Measurements from ENCODE around the gene CCDC183.
"Not testable (repeated sequence)": the region's sequence is repeated elsewhere in the genome, so short reads cannot be mapped to it uniquely, and the experiment has no call there.

Gene CCDC183

DNA sequence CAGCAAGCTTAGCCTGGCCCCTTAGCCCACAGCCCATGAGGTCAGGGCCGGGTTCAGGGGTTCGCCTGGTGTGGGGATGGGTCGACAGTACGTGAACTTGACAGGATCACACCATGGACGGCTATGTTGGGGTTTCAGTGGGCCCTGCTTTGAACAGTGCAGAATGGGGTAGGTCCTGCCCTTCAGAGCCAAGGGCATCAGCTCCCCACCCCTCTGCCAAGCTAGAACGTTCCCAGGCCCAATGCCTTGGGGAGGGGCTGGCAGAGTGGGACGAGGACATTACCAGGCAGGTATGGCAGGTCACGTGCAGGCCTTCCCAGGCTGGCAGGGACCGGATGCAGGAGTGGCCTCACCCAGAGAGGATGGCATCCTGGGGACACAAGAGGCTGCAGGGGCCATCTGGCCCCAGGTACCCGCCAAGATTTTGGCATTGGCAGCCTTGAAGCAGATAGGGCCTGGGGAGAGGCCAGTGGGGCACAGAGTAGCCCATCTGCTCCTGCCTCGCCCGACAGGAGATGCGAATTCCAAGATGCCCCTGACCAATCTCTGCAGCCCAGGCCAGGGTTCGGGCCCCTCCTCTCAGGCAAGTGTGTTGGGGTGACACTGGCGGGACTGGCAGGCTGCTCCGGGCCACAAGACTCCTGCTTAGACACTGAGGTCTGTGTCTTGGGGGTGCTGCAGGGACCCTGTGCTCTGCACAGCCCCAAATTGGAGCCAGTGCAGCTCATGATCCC, 45.7 kb downstream of the CCDC183 start:
- DNase-seq, ATAC-seq, H3K9me3 Mint-ChIP-seq: not testable (repeated sequence)
- Mint-ChIP-seq H3K27ac (peak overlapping the region in 1 of 2 donors; percentile 87), H3K27me3 (peaks cover 29% of the 10 kb centered on the region), H3K4me3 (peak overlapping the region; percentile 85 to 92), H3K4me1 (peaks cover 38% of the 10 kb centered on the region)

DNA sequence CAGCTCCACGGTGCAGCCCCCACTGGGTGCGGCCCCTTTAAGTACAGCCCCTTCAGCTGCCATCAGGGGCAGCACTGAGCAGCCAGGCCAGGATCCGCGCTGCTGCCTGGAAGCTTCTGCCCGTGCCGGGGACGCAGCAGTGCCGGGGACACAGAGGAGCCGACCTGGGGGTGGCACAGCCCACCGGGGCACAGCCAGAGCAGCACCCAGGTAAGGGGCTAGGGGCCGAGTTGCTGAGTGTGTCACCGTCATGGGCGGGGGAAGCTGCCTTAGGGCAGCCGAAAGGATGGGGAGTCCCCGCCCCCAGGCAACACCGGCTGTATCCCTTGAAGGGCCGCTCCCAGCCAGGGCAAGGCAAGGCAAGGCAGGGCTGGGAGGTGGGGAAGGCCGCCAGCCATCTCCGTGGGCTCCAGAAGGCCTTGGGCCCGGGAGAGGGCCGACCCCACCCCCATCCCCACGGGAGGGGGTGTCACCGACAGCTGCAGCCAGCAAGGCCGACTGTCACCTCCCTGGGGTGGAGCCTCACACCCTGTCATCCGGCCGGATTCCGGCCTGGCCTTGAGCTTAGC, 46.3 kb downstream of the CCDC183 start, which contains the start of gene AJM1:
AJM1 (plus strand) TSS at position 99 of the 569 bp plus-strand sequence. CDS start 1,937 bp downstream, outside the sequence.
- not testable (repeated sequence) for H3K9me3 Mint-ChIP-seq
- Mint-ChIP-seq H3K27ac (peak within 1 kb of the TSS in 1 of 2 donors; percentile 87), H3K4me1 (peaks cover 43% of the 10 kb centered on the region), H3K4me3 (peak within 1 kb of the TSS; percentile 85 to 92), H3K27me3 (peaks cover 35% of the 10 kb centered on the region)
- peak; percentile 88 for ATAC-seq
- peak; percentile 86 for DNase-seq

DNA sequence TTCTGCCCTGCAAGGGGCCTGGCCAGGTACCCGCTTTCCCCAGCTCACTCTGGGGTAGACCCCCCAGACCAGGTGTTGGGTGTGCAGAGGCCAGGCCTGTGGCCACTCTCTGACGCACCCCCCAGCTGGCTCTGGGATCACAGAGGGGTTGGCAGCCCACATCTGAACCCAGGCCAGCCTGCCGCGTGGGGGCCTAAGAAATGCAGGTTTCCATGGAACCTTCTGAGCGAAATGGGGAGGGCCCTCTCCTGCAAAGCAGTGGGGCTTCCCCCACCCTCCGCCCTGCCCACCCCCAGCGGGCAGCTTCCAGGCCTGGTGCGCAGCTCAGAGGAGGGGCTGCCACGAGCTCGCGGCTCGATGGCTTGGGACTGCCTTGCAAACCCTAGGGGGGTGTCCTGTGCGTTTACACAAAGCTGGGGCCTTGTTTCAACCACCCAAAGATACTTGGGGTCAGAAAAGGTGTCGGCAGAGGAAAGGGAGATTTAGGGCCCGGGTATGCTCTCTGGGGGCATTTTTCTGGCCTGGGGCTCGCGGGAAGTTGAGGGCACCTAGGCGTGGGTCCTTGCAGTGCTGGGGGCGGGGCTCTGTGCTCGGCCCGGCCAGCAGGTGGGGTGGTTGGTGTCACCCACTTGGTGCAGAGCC, 47.1 kb downstream of the CCDC183 start:
- H3K27me3 Mint-ChIP-seq, result peaks cover 43% of the 10 kb centered on the region
- not testable (repeated sequence) for H3K9me3 Mint-ChIP-seq, H3K27ac Mint-ChIP-seq, DNase-seq, ATAC-seq
- H3K4me3 Mint-ChIP-seq, result peak overlapping the region; percentile 64 to 68
- H3K4me1 Mint-ChIP-seq, result peaks cover 50% of the 10 kb centered on the region

DNA sequence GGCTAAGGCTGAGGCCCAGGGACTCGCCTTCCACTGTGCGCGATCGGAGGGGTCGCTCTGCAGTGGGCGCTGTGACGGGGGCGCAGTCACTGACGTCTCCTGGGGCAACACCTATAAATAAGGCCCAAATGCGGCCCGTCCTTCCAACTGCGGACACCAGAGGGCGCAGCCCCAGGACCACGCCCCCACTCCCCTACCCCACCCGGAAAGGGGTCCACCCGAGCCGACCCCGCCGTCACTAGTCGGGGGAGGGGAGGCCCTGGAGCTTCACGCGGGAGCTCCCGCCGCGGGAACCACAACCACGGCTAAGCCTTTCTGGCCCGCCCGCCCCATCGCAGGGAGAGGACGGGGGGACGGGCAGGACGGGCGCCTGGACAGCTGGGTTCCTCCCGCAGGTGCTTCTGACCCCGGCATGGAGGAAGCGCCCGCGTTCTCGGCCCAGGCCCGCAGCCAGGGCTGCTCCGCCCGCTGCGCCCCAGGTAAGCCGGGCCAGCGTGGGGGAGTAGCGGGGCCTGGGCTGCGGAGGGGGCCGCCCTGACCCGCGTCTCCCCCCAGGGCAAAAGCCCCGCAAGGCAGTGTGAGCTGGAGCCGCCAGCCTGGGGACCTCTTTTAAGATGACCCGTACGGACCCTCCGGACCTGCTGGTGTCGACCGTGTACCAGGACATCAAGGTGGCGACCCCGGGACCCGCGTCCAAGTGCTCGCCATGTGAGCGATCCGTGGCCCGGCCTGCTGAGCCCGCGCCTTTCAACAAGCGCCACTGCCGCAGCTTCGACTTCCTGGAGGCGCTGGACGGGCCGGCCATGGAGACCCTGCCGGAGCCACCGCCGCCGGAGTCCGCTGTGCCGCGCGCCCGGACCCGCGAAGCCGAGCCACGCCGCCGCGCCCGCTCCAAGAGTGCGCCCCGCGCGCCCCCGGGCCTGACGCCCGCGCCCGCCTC, 47.9 kb downstream of the CCDC183 start:
- Mint-ChIP-seq H3K4me1 (peaks cover 50% of the 10 kb centered on the region), H3K27me3 (peaks cover 43% of the 10 kb centered on the region), H3K4me3 (peak overlapping the region; percentile 64 to 68), H3K27ac (peak overlapping the region in 1 of 2 donors; percentile 88)
- H3K9me3 Mint-ChIP-seq, result not testable (repeated sequence)
- ATAC-seq (peak; percentile 2), DNase-seq (peak; percentile 70 to 75)

DNA sequence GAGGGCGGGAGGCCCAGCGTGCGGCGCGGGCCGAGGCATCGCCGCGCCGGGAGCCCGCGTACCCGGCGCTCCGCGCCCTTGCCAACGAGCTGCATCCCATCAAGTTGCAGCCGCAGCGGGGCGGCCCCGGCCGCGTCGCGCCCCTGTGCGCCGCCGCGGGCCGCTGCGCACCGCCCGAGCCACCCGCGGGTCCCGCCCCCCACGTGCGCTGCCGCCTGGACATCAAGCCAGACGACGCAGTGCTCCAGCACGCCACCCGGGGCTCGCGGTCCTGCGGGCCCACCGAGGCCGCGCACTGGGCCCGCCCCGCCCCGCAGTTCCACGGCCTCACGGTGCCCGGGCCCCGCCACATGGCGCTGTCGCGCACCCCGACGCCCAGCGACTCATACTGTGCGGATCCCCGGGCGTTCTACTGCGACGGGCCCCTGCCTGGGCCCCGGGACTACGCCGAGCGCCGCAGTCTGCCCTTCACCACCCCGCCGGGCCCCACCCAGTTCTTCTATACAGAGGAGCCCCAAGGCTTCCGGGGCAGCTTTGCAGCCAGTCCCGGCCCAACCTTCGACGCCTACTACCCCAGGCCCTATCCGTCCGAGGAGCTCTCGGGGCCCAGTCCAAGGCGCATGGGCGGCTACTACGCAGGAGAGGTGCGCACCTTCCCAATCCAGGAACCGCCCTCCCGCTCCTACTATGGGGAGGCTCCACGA, 48.8 kb downstream of the CCDC183 start:
- Mint-ChIP-seq H3K9me3 (no peaks in the 10 kb centered on the region), H3K27me3 (peaks cover 43% of the 10 kb centered on the region), H3K4me3 (peak overlapping the region in 1 of 2 donors; percentile 35), H3K4me1 (peaks cover 54% of the 10 kb centered on the region), H3K27ac (peak overlapping the region in 1 of 2 donors; percentile 87)
- peak in 1 of 2 donors; percentile 39 for DNase-seq
- ATAC-seq, result no peak

DNA sequence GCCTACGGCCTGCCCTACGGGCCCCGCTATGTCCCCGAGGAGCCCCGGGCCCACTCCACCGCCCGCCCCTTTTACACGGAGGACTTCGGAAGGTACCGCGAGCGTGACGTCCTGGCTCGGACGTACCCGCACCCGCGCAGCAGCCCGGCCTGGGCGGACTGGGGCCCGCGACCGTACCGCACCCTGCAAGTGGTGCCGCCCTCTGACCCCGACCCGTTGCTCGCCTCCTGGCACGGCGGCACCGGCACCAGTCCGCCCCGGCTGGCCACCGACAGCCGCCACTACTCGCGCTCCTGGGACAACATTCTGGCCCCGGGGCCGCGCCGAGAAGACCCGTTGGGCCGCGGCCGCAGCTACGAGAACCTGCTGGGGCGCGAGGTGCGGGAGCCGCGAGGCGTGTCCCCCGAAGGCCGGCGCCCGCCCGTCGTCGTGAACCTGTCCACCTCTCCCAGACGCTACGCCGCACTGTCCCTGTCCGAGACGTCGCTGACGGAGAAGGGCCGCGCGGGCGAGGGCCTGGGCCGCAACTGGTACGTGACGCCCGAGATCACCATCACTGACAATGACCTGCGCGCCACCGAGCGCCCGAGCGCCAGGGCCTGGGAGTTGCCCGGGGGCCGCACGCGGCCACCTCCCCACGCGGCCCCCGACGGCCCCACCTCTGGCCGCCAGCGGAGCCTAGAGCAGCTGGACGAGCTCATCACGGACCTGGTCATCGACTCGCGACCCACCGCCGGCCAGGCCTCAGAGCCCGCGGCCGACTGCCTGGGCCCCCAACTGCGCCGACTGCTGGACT, 49.5 kb downstream of the CCDC183 start:
- Mint-ChIP-seq H3K27me3 (peaks cover 43% of the 10 kb centered on the region), H3K27ac (no peak overlapping the region), H3K9me3 (no peaks in the 10 kb centered on the region), H3K4me1 (peaks cover 60% of the 10 kb centered on the region), H3K4me3 (no peak overlapping the region)
- ATAC-seq, result no peak
- peak in 1 of 2 donors; percentile 23 for DNase-seq

DNA sequence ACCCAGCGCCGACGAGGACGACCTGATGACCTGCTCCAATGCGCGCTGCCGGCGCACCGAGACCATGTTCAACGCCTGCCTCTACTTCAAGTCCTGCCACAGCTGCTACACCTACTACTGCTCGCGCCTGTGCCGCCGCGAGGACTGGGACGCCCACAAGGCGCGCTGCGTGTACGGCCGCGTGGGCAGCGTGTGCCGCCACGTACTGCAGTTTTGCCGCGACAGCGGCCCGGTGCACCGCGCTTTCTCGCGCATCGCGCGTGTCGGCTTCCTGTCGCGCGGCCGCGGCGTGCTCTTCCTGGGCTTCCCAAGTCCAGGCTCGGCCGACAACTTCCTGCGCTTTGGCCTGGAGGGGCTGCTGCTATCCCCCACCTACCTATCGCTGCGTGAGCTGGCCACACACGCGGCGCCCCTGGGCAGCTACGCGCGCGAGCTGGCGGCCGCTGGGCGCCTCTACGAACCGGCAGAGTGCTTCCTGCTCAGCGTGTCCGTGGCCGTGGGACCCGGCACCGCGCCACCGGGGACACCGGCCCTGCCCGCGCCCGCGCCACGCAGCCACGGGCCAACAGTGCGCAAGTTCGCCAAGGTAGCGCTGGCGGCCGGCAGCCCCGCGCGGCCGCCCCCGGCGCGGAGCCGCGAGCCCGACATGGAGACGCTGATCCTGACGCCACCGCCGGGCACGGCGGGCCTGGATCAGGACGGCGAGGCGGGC, 50.4 kb downstream of the CCDC183 start:
- Mint-ChIP-seq H3K4me1 (peaks cover 60% of the 10 kb centered on the region), H3K4me3 (peak overlapping the region; percentile 6 to 99), H3K27me3 (peaks cover 43% of the 10 kb centered on the region), H3K9me3 (no peaks in the 10 kb centered on the region), H3K27ac (peak overlapping the region in 1 of 2 donors; percentile 86)
- DNase-seq, result peak in 1 of 2 donors; percentile 14
- no peak for ATAC-seq

DNA sequence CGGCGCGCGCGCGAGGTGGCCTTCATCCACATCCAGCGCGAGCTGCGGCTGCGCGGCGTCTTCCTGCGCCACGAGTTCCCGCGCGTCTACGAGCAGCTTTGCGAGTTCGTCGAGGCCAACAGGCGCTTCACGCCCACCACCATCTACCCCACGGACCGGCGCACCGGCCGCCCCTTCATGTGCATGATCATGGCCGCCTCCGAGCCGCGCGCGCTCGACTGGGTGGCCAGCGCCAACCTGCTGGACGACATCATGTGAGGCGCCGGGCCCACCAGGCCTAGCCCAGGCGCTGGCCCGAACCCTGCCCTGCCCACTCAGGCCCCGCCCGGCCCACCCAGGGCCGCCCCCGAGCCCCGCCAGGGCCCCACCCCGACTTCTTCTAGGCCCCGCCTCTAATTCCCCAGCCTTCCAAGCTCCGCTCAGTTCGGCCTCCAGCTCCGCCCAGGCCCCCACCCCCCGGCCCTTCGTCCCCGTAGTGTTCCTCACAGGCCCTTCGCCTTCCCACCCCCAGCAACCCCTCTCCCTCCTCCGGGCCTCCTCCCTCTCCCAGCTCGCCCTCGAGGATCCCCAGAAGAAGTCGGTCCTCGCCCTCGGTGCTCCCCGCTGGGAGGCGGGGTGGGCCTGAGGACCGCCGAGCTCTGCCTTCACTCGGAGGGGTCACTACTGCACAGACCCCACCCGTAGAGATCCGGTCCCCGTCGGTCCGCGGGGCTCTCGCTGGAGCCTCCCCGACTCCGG, 51.1 kb downstream of the CCDC183 start:
- peak in 1 of 2 donors; percentile 39 for DNase-seq
- Mint-ChIP-seq H3K27me3 (peaks cover 43% of the 10 kb centered on the region), H3K4me3 (peak overlapping the region; percentile 99), H3K27ac (peak overlapping the region in 1 of 2 donors; percentile 96), H3K4me1 (peaks cover 53% of the 10 kb centered on the region), H3K9me3 (no peaks in the 10 kb centered on the region)
- no peak for ATAC-seq

DNA sequence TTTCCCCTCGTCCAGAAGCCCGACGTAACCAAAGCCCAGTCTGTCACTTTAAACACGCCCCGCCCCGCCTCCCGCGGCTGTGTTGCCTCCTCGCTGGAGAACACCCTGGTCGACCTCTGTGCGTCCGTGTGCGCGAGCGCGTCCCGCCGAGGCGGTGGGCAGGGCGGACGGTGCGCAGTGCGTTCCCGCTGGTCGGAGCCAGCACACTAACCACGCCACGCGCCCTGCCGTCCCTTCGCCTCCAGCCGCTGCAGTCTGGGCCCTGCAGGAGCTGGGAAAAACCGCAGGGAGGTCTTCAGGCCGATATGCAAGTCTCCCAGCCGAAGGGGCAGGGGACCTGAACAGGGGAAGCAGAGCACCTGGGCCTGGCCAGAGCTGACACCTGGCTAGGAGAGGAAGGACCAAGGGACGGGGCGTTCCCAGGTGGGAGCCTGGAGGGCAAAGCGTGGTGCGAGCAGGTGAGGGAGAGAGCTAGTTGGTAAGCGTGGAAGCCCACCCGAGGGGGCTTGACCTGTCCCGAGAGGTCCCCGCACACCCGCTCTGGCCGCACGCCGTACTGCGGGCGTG, 51.8 kb downstream of the CCDC183 start:
- ATAC-seq (peak; percentile 60), DNase-seq (peak; percentile 87 to 89)
- peak overlapping the region; percentile 69 to 96 for H3K27ac Mint-ChIP-seq
- no peaks in the 10 kb centered on the region for H3K9me3 Mint-ChIP-seq
- peak overlapping the region; percentile 99 for H3K4me3 Mint-ChIP-seq
- peaks cover 50% of the 10 kb centered on the region for H3K4me1 Mint-ChIP-seq
- H3K27me3 Mint-ChIP-seq, result peaks cover 43% of the 10 kb centered on the region

DNA sequence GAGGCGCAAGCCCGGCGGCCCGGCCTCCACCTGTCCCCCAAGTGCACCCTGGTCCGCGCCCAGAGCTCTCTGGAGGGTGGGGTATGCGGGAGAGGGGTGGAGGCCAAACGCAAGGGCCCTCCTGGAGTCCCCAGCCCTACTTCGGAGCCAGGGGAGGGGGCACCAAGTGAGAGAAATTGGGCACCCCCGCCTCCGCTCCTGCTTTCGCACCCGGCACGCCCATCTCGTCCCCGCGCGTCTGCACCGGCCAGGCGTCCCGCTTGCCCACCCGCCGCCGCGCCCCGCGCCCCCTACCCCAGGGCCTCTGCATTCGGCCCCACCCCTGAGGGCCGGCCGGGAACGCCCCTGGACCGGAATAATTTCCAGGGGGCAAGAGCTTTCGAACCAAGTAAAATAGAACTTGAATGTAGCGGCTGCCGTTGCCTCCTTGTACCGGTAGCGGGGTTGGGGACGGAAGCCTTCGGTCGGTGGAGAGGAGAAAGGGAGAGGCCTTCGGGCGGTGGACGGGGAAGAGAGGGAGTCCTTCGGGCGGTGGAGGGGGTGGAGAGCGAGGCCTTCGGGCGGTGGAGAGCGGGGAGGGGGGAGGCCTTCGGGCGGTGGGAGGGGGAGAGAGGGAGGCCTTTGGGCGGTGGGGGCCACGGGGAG, 52.4 kb downstream of the CCDC183 start:
- peak; percentile 56 to 63 for DNase-seq
- Mint-ChIP-seq H3K9me3 (no peaks in the 10 kb centered on the region), H3K4me3 (peak overlapping the region; percentile 99), H3K27me3 (peaks cover 41% of the 10 kb centered on the region), H3K27ac (peak overlapping the region; percentile 83 to 91), H3K4me1 (peaks cover 45% of the 10 kb centered on the region)
- peak; percentile 26 for ATAC-seq

DNA sequence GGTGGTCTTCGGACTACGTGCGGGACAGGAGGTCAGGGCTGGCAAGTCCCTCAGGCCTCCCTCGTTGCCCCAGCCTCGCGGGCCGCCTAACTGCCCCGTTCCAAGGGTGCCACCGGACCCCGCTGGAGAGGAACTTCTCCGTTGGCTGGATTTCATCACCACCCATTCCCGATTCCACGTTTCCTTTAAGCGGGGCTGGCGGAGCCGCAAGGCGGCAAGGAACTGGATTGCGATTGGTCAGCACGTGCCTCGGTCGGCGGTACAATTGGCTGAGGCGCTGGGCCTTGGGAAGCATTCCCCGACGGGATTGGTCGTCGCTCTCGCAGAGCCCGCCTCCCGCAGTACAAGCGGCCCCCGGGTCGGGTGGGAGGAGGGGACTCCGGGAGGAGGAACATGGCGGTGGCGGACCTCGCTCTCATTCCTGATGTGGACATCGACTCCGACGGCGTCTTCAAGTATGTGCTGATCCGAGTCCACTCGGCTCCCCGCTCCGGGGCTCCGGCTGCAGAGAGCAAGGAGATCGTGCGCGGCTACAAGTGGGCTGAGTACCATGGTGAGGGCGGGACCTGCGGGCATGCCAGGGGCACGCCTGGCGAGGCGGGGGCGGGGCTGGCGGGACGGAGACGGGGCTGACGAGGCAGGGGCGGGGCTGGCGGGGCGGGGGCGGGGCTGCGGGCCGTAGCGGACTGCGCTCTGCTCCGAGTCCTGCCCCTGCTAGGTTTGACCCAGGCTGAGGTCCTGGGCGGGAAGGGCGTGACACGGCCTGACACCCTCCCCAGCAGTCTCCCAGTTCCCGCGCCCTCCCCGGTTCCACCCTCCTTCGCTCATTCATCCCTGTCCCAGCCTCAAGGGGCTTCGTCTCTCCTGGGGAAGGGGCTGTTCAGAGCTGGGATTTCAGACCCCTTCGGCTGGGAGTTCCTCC, 53.2 kb downstream of the CCDC183 start, which contains the start of gene PHPT1:
PHPT1 (plus strand) TSS at position 372 of the 922 bp plus-strand sequence; CDS start at position 394, 22 bp downstream.
- peak; percentile 98 for DNase-seq
- peaks cover 39% of the 10 kb centered on the region for H3K4me1 Mint-ChIP-seq
- no peaks in the 10 kb centered on the region for H3K9me3 Mint-ChIP-seq
- ATAC-seq, result peak; percentile 87
- peak within 1 kb of the TSS; percentile 99 for H3K4me3 Mint-ChIP-seq
- peak within 1 kb of the TSS; percentile 91 to 95 for H3K27ac Mint-ChIP-seq
- peaks cover 33% of the 10 kb centered on the region for H3K27me3 Mint-ChIP-seq

Data from stimulated activated naive CD8-positive, alpha-beta T cell treated with anti-CD3 and anti-CD28 coated beads, Interleukin-15, amount 100 ng/mL, for 72 hours (primary cell).